ENCODE measurements around the gene SMARCD1.
"Not testable (repeated sequence)": the region's sequence is repeated elsewhere in the genome, so short reads cannot be mapped to it uniquely, and the experiment has no call there.

Gene SMARCD1

GRCh38 chr12:50078281-50078680 lies 6.9 kb upstream of the SMARCD1 start:
- no peak for FAIRE-seq

GRCh38 chr12:50079771-50080170 lies 5.4 kb upstream of the SMARCD1 start:
- FAIRE-seq: no peak

GRCh38 chr12:50081096-50081808 lies 3.9 kb upstream of the SMARCD1 start:
- FAIRE-seq: no peak

GRCh38 chr12:50082644-50083043 lies 2.5 kb upstream of the SMARCD1 start:
- FAIRE-seq: no peak

GRCh38 chr12:50083301-50083700 lies 1.8 kb upstream of the SMARCD1 start:
- FAIRE-seq: no peak

- FAIRE-seq: not testable (repeated sequence)
These were observed 750 bp upstream of the SMARCD1 start for GRCh38 chr12:50084409-50084774.

- FAIRE-seq: no peak
These were observed 502 bp downstream of the SMARCD1 start for GRCh38 chr12:50085615-50086072.

GRCh38 chr12:50086148-50086547 lies 1.0 kb downstream of the SMARCD1 start:
- FAIRE-seq: no peak

- no peak for FAIRE-seq
These were observed 2.0 kb downstream of the SMARCD1 start for GRCh38 chr12:50087151-50087550.

- no peak for FAIRE-seq
These were observed 2.9 kb downstream of the SMARCD1 start for GRCh38 chr12:50087995-50088394.

- FAIRE-seq: no peak
These were observed 3.6 kb downstream of the SMARCD1 start for GRCh38 chr12:50088577-50089335.

GRCh38 chr12:50089730-50090129 lies 4.6 kb downstream of the SMARCD1 start:
- no peak for FAIRE-seq

- FAIRE-seq: no peak
These were observed 5.2 kb downstream of the SMARCD1 start for GRCh38 chr12:50090391-50090790.

- FAIRE-seq: no peak
These were observed 12.8 kb downstream of the SMARCD1 start for GRCh38 chr12:50097952-50098351.

GRCh38 chr12:50099302-50100008 lies 14.3 kb downstream of the SMARCD1 start:
- no peak for FAIRE-seq

GRCh38 chr12:50100561-50100960 lies 15.4 kb downstream of the SMARCD1 start:
- FAIRE-seq: no peak

GRCh38 chr12:50101663-50102062 lies 16.5 kb downstream of the SMARCD1 start:
- no peak for FAIRE-seq

- no peak for FAIRE-seq
These were observed 17.0 kb downstream of the SMARCD1 start for GRCh38 chr12:50102131-50102531.

- FAIRE-seq: no peak
These were observed 17.6 kb downstream of the SMARCD1 start for GRCh38 chr12:50102646-50103309.

GRCh38 chr12:50103351-50103750 lies 18.2 kb downstream of the SMARCD1 start:
- FAIRE-seq: no peak

GRCh38 chr12:50103767-50104321 lies 18.7 kb downstream of the SMARCD1 start, which contains the start of gene GPD1:
GPD1 (plus strand) TSS chr12:50104008; CDS start chr12:50104051, 43 bp downstream.
- no peak for FAIRE-seq
